ENCODE results near the gene SOX6.

Gene SOX6

DNA sequence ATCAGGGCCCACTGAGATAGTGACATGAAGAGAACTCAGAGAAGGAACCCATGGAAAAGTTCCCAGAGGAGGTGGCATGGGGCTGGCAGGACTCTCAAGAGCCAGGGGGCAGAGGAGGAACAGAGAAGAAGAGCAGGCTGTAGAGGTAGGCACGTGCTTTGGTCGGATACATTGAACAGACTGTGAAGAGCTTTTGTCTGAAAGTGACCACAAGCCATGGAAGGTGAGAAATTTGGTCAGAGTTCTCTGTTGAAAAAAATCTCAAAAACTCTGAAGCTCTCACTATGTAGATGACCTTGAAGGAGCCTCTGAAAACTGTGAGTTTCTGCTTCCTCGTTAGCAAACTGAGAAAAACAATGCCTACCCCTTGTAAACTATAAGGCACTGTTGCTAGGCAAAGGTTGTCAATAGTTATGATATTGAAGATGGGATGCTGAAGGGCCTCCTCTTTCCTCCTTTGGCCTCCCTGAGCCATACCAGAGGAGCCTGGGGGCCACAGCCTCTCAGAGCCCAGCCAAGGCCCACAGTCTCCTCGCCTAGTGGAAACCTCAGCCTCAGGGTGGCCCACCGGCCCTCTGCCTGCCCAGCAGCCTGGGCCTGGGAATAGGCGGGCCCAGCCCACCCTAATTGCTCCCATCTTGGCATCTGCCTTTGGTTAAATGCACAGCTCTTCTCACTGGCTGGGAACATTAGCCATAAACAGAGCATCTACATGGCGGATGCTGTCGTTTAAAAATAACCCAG lies 415.7 kb downstream of the SOX6 start:
- no peak overlapping the region for H3K4me3 Mint-ChIP-seq
- H3K27me3 Mint-ChIP-seq (ENCODE audit: low read depth): no peaks in the 10 kb centered on the region
- no peak overlapping the region for H3K27ac Mint-ChIP-seq

GRCh38 chr11:15938983-15939382 lies 417.4 kb downstream of the SOX6 start:
- H3K4me3 Mint-ChIP-seq: no peak overlapping the region
- DNase-seq (ENCODE audit: low spot score): no peak
- H3K4me1 Mint-ChIP-seq (ENCODE audit: low read depth): no peaks in the 10 kb centered on the region
- no peaks in the 10 kb centered on the region for H3K9me3 Mint-ChIP-seq
- H3K36me3 Mint-ChIP-seq (ENCODE audit: low read depth): no peaks in the 10 kb centered on the region
- H3K27me3 Mint-ChIP-seq (ENCODE audit: low read depth): no peaks in the 10 kb centered on the region
- no peak overlapping the region for H3K27ac Mint-ChIP-seq

More for the DNA sequence above, 415.7 kb downstream of the SOX6 start:
- no peaks in the 10 kb centered on the region for H3K9me3 Mint-ChIP-seq
- no peaks in the 10 kb centered on the region for H3K36me3 Mint-ChIP-seq (ENCODE audit: low read depth)
- no peak for DNase-seq (ENCODE audit: low spot score)
- no peaks in the 10 kb centered on the region for H3K4me1 Mint-ChIP-seq (ENCODE audit: low read depth)

GRCh38 chr11:15938121-15938611 lies 418.2 kb downstream of the SOX6 start:
- H3K36me3 Mint-ChIP-seq (ENCODE audit: low read depth): no peaks in the 10 kb centered on the region
- H3K27me3 Mint-ChIP-seq (ENCODE audit: low read depth): no peaks in the 10 kb centered on the region
- no peak overlapping the region for H3K4me3 Mint-ChIP-seq
- H3K27ac Mint-ChIP-seq: no peak overlapping the region
- DNase-seq (ENCODE audit: low spot score): no peak
- no peaks in the 10 kb centered on the region for H3K9me3 Mint-ChIP-seq
- H3K4me1 Mint-ChIP-seq (ENCODE audit: low read depth): no peaks in the 10 kb centered on the region

DNA sequence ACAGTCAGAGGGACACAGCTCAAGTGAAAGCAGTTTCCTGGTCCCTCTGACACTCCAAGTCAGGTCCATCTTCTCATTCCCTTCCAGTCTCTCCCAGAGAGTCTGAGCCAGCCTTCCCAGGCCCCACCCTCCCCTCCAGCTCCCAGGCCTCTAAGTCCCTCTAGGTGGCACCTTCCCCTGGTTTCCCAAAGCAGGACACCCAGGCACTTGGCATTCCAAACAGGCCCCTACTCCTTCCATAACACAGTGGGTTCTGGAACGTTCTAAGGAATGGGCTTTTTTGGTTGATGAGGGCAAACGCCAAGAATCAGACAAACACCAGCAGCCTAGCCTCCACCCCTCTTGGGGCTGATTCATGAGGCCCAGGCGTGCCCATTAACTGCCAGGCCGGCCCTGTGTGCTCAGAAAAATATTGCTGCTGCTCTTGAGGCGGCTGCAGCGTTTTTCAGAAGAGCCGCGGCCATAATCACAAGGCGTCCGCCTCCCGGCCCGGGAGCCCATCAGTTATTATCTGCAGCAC lies 418.7 kb downstream of the SOX6 start:
- H3K36me3 Mint-ChIP-seq (ENCODE audit: low read depth): no peaks in the 10 kb centered on the region
- H3K9me3 Mint-ChIP-seq: no peaks in the 10 kb centered on the region
- no peaks in the 10 kb centered on the region for H3K27me3 Mint-ChIP-seq (ENCODE audit: low read depth)
- H3K4me1 Mint-ChIP-seq (ENCODE audit: low read depth): no peaks in the 10 kb centered on the region
- H3K27ac Mint-ChIP-seq: no peak overlapping the region
- no peak overlapping the region for H3K4me3 Mint-ChIP-seq
- DNase-seq (ENCODE audit: low spot score): no peak

DNA sequence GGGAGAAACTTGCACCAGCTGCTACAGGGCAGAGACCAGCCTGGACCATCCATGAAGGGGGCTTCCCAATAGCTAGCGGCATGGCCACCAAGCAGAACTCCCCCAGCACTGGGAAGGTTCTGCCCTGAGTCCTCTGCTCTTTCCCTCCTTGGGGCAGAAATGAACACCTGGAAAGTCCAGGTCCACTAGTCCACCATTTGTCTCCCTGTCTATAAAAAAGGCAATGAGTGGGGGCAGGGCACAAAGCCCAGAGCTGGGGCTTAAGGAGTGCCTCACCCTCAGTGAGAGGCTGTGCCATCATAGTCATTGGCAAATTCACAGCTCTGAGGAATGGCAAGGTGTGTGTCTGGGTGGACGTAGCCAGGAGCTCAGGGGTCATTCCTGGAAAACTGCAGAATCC lies 420.3 kb downstream of the SOX6 start:
- no peaks in the 10 kb centered on the region for H3K4me1 Mint-ChIP-seq (ENCODE audit: low read depth)
- no peak for DNase-seq (ENCODE audit: low spot score)
- no peaks in the 10 kb centered on the region for H3K36me3 Mint-ChIP-seq (ENCODE audit: low read depth)
- no peaks in the 10 kb centered on the region for H3K27me3 Mint-ChIP-seq (ENCODE audit: low read depth)
- no peaks in the 10 kb centered on the region for H3K9me3 Mint-ChIP-seq
- H3K4me3 Mint-ChIP-seq: no peak overlapping the region
- H3K27ac Mint-ChIP-seq: no peak overlapping the region

GRCh38 chr11:15935373-15935772 lies 421.0 kb downstream of the SOX6 start:
- Mint-ChIP-seq H3K4me3 (no peak overlapping the region), H3K4me1 (ENCODE audit: low read depth) (no peaks in the 10 kb centered on the region), H3K27ac (no peak overlapping the region), H3K36me3 (ENCODE audit: low read depth) (no peaks in the 10 kb centered on the region), H3K27me3 (ENCODE audit: low read depth) (no peaks in the 10 kb centered on the region), H3K9me3 (no peaks in the 10 kb centered on the region)
- DNase-seq (ENCODE audit: low spot score): no peak

GRCh38 chr11:15933886-15934625 lies 422.3 kb downstream of the SOX6 start:
- H3K9me3 Mint-ChIP-seq: no peaks in the 10 kb centered on the region
- no peak overlapping the region for H3K27ac Mint-ChIP-seq
- H3K4me1 Mint-ChIP-seq (ENCODE audit: low read depth): no peaks in the 10 kb centered on the region
- no peak for DNase-seq (ENCODE audit: low spot score)
- no peaks in the 10 kb centered on the region for H3K27me3 Mint-ChIP-seq (ENCODE audit: low read depth)
- no peak overlapping the region for H3K4me3 Mint-ChIP-seq
- no peaks in the 10 kb centered on the region for H3K36me3 Mint-ChIP-seq (ENCODE audit: low read depth)

GRCh38 chr11:15932417-15932816 lies 423.9 kb downstream of the SOX6 start:
- no peak for DNase-seq (ENCODE audit: low spot score)
- Mint-ChIP-seq H3K27me3 (ENCODE audit: low read depth) (no peaks in the 10 kb centered on the region), H3K4me3 (no peak overlapping the region), H3K4me1 (ENCODE audit: low read depth) (no peaks in the 10 kb centered on the region), H3K36me3 (ENCODE audit: low read depth) (no peaks in the 10 kb centered on the region), H3K27ac (no peak overlapping the region), H3K9me3 (no peaks in the 10 kb centered on the region)

DNA sequence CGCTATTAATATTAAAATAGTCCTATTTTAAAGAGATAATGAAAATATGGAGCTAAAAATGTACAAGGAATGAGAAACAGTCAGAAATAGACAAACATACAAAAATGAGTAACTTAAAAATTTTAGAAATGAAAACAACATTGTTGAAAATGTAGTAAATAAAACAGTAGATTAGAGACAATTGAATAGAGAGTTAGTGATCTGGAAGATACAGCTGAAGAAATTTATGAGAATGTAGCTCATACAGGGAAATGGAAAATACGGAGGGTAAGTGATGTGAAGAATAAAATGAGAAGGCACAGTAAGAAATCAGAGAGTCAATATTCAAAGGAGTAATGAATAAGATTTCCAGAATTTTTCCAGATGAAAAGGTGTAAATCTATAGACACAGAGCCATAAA lies 424.8 kb downstream of the SOX6 start:
- H3K9me3 Mint-ChIP-seq: no peaks in the 10 kb centered on the region
- H3K36me3 Mint-ChIP-seq (ENCODE audit: low read depth): no peaks in the 10 kb centered on the region
- no peaks in the 10 kb centered on the region for H3K27me3 Mint-ChIP-seq (ENCODE audit: low read depth)
- no peak overlapping the region for H3K4me3 Mint-ChIP-seq
- no peak for DNase-seq (ENCODE audit: low spot score)
- no peaks in the 10 kb centered on the region for H3K4me1 Mint-ChIP-seq (ENCODE audit: low read depth)
- H3K27ac Mint-ChIP-seq: no peak overlapping the region

GRCh38 chr11:15930442-15931025 lies 425.8 kb downstream of the SOX6 start:
- no peak overlapping the region for H3K4me3 Mint-ChIP-seq
- no peaks in the 10 kb centered on the region for H3K36me3 Mint-ChIP-seq (ENCODE audit: low read depth)
- H3K4me1 Mint-ChIP-seq (ENCODE audit: low read depth): no peaks in the 10 kb centered on the region
- no peak for DNase-seq (ENCODE audit: low spot score)
- no peaks in the 10 kb centered on the region for H3K9me3 Mint-ChIP-seq
- H3K27ac Mint-ChIP-seq: no peak overlapping the region
- no peaks in the 10 kb centered on the region for H3K27me3 Mint-ChIP-seq (ENCODE audit: low read depth)

- H3K4me3 Mint-ChIP-seq: no peak overlapping the region
- no peak overlapping the region for H3K27ac Mint-ChIP-seq
- no peaks in the 10 kb centered on the region for H3K9me3 Mint-ChIP-seq
- no peaks in the 10 kb centered on the region for H3K36me3 Mint-ChIP-seq (ENCODE audit: low read depth)
- no peaks in the 10 kb centered on the region for H3K27me3 Mint-ChIP-seq (ENCODE audit: low read depth)
- H3K4me1 Mint-ChIP-seq (ENCODE audit: low read depth): no peaks in the 10 kb centered on the region
- DNase-seq (ENCODE audit: low spot score): no peak
Measured at GRCh38 chr11:15929371-15929901, 426.9 kb downstream of the SOX6 start.

- DNase-seq (ENCODE audit: low spot score): no peak
- no peak overlapping the region for H3K27ac Mint-ChIP-seq
- no peaks in the 10 kb centered on the region for H3K27me3 Mint-ChIP-seq (ENCODE audit: low read depth)
- H3K4me3 Mint-ChIP-seq: no peak overlapping the region
- no peaks in the 10 kb centered on the region for H3K9me3 Mint-ChIP-seq
- no peaks in the 10 kb centered on the region for H3K4me1 Mint-ChIP-seq (ENCODE audit: low read depth)
- no peaks in the 10 kb centered on the region for H3K36me3 Mint-ChIP-seq (ENCODE audit: low read depth)
Measured at GRCh38 chr11:15927864-15928217, 428.5 kb downstream of the SOX6 start.

DNA sequence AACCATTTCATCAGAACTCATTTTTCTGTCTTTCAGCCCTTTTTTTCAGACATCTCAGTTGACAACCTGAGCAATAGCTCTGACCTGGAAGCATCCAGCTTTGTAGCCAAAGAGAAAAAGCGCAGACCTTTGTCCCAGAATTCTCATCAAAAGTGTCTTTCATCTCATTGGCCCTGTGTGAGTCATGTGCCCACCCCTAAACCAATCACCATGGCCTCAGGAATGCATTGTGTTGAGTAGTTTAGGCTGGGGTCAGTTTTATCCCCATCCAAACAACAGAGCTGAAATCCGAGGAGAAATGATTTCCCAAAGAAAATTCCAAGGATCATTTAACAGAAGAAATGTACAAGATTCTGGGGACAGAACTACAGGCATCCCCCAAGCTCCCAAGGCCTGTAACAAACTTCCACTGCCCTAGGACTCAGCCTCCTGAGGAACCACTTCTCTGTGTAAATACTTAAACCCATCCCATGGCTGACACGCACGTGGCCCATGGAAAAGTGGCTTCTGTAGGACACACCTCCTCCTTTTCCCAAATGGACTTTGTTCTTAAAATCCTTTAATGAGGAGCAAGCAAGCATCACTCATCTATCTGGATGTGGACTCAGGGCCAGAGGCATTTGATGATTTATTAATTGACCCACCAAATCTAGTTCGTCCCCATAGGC lies 429.0 kb downstream of the SOX6 start:
- Mint-ChIP-seq H3K4me3 (no peak overlapping the region), H3K9me3 (no peaks in the 10 kb centered on the region), H3K27me3 (ENCODE audit: low read depth) (no peaks in the 10 kb centered on the region), H3K36me3 (ENCODE audit: low read depth) (no peaks in the 10 kb centered on the region), H3K4me1 (ENCODE audit: low read depth) (no peaks in the 10 kb centered on the region), H3K27ac (no peak overlapping the region)
- no peak for DNase-seq (ENCODE audit: low spot score)

Data from T-helper 2 cell treated with Interferon-gamma antibody and Interleukin-4, amounts not matched to agents 5 μg/mL and 100 μg/mL, for 36 hours (primary cell).